Fibroblast of skin of left quadriceps (primary cell): ENCODE data around the gene PTHLH.

Experiments
- DNase-seq, 2 experiments: peaks; one replicate each; pipeline ENCODE4 v3.0.0-alpha.2; 2013; ENCODE audit warnings: low read depth in 2 of 2

PTHLH gene

DNA sequence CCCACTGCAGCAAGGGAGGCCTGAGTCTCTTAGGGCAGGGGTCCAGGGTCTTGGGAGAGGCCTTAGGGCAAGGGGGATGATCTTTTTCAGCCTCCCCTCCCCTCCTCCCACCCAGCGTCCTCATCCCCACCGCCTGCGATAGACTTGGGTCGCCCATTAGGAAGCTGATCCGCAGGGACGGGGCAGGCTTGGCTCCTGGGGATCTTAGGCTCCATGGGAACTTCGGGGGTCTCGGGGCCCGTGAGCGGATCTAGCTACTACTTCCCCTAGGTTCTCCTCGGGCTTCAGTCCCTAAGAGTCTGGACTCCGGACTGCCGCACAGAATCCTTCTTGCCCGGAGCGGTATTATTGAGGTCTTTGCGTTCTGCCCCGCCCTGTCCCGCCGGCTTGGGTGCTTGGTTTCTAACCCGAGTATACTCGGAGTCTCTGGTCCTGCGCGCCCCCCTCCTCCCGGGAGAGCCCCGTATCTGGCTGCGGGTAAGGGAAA, 2.2 kb upstream of the PTHLH start:
- no peak for DNase-seq

DNA sequence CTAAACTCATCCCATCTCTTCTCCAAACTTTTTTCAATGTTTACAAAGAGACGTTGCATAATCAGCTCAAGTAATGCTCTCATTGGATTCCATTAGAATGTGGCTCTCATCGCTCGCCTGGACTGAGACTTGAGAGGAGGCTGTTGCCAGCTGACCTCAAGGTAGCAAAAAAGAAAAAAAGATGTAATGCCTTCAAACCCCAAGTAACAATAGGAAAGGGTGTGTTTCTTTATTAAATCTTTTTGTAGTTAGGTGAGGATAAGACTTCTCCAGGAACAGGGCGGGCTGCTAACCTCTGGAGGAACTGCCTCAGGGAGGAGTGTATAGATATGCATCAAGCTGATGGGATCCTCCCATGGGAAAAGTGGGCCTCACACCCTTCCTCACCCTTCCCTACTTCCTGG, 956 bp upstream of the PTHLH start:
- DNase-seq, result no peak

DNA sequence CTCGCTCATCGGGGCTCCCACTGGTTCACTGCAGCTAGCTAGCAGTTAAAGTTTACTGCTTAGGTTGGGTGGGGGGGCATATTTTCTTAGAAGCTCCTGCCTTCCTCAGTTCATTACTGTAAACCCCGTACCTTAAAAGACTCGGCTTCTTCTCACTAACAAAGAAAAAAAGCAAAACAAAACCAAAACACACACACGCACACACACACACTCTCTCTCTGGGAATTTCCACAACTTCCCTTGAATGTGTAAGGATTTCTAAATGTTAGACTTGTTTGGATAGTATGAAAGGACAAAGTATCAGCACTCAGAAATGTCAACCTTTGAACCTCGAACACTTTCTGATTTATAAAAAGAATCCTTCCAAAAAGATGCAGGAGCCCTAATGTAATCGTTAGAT, 927 bp downstream of the PTHLH start:
- DNase-seq, result no peak

DNA sequence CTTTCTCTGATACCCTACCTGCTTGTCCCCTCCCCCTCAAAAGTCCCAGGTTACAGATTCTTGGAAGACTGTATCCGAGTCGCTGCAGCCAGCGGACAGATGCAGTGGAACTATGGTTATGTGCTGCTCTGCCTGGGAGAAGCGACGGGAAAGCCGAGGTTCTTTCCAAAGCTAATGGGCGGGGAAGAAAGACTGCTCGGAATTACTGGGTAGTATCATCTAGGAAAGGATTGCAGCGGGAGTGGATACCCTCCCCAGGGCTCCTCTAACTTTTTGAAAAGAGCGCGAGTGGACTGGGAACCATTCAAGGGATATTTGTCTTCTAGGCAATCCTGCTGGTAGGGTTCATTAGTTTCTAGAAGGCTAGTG, 1.4 kb downstream of the PTHLH start:
- no peak for DNase-seq

DNA sequence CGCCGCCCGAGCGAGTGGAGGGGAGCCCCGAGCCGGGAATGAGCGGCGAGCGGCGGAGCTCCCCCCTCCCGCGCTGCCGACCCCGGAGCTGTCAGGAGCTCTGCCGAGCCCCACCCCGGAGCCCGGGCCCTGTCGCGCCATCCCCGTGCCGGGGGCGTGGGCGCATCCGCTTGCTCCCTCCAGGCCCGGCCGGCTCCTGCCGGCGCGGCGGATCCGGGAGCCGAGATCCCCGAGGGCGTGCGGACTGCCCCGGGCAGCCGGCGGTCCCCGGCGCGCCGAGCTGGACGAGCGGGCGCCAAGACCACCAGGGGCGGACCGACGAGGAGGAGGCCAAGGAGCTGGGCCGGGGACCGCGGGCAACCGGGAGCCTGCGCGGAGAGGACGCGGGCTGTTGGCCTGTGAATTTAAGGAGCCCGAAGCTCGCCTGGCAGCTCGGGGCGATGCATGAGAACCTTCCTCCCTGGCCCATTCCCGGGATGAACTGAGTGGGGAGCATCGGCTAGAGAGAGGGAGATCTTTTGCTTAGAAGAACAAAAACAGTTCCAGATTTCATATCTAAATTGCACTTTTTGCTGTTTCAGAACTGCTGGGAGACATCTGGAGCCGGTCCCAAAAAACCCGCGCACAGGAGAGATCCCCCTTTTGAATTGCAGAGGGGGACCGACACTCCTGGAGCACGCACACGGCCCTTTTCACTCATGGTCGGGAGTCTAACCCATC, 2.0 kb downstream of the PTHLH start:
- DNase-seq, result no peak

DNA sequence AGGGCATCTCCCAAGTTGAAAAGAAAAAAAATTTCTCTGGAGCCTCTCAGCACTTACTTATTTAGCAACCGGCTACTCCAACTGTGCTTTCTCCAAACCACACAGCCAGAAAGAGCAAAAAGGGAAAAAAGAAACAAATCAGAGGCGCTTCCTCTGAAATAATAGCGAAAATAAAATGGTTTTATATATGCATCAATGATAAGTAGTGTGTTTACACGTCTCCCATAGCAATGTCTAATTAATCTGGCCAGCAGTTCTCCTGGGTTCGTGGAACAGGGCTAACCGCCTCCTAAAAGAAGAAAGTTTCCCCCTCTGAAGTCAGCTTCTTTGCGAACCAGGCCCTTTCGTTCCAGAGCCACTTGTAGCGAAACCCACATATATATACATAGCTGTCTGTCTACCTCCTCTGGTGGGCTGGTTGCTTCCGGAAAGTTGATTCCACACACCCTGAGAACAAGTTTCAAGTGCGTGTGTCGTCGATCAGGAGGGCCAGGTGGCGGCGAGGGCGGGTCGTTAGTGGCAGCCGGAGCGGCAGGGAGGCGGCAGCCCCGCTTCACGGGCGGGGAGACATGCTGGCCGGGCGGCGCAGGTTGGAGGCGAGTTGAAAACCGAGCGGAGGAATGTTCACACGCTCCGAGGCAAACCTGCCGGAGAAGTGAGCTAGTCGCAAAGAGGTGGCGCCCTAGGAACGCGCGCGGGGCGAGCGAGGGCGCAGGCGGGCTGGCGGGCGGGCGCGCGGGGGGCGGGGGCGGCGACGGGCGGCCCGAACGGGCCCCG, 2.7 kb downstream of the PTHLH start:
- no peak for DNase-seq

DNA sequence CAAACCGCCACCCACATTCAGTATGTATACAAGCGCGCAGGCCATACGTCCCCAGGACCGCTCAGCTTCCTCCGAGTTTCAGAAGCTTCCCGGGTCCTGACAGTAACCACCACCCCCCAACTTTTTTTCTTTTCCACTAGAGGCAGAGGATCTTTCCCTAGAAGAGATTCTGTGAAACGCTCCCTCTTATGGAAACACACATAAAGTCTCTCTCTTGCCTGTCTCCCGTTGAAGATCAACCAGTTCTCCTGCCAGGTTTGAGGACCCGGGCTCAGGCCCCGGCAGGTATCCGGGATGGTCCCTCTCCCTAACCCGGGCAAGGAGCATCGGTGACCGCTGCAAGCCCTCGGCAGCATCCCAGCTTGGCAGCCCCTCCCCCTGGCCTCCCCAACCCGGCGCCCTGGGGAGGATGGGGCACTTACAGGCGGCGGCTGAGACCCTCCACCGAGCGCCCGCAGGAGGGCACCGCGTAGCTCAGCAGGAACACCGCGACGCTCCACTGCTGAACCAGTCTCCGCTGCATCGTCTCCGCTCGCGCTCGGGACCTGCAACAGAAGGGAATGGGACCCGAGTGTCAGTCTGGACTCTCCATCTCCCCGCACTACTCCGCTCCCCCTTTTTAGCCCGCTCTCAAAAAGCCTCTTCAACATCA, 3.4 kb downstream of the PTHLH start:
- DNase-seq, result no peak

DNA sequence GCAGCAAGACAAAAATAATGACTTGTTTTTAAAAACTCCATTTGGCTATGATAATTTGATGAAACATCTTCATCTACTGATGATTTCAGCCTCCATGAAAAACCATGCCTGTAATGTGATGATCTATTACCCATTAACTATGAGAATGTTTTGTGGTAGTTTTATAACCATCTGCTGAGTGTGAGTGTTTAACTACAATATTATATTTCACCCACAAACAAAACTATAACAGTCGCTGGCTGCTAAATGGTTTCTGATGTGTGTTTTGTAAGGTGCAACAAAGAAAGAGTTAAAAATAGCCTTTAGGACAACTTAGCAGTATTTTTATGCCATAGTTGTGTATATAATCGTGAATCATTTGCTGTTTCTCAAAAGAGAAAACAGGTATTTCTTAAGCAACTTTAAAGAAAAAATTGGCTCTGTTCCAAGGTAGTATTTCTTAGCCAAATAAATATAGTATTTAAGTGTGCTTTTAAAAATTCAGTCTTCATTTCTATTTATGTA, 4.9 kb downstream of the PTHLH start:
- DNase-seq, result peak; percentile 61 to 63

DNA sequence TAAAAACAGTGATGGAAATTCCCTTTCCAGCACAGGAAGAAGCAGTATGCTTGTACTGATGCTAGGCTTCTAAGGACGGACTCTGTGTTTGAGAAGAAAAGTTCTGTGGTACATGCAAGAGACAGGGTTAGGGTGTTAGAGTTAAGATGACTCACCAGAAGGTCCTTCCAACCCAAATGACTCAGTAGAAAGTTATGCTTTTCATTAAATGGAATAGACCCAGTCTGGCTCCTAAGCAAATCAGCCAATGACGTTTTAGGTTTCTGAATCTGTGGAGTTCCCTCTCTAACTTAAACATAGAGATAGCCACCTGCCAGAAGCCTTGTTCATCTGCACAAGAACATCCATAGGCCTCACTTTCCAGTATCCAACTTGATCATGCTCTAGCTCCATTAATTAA, 5.7 kb downstream of the PTHLH start:
- DNase-seq, result peak; percentile 82 to 86

DNA sequence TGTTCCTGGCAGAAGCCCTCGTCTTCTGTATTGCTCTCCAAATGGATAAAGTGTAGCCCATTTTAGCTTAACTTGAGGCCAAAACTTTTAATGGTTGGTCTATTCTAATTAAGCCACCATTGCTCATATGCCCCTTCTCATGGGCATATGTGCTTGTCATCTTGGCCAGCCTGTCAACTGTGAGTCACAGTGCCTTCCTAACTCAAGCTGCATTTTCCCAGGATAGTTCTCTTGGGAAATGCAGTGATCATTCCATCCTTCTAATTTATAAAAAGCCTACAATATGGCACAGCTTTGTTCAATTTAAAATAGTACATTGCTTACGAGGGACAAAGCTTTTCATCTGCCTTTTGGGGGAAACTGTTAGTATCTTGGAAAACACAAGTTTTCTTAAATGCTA, 6.6 kb downstream of the PTHLH start:
- no peak for DNase-seq

DNA sequence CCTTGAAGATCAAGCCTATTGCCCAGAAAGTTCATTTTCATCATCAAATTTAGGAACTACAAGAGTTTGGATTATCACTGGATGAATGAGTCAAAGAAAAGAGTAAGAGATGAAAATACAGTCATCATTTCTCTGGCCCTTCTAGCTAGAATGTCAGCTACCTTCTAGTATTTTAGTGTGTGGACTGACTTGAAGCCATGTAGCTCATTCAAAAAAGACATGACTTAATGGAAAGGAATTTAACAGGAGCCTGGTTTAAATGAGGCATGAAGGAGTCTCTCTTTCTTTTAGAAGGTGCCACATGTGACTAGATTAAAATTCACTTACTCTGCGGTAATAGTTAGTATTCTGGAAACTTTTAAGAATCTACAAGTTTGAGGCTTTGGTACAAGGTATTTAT, 7.1 kb downstream of the PTHLH start:
- DNase-seq, result no peak

DNA sequence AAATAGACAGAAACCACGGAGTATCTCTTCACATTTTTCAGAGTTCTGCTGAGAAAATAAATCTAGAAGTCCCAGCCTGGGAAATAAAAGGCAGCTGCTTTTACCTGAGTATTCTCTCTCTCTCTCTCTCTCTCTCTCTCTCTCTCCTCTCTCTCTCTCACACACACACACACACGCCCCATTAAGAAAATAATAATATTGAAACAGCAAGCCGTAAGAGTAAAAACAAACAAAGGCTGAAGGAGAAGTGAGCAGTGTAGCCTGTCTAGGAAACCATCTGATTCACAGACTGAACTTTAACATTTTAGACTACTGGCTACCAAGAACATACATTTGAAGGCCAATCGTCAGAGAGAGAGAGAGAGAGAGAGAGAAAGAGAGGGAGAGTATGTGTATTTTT, 8.4 kb downstream of the PTHLH start:
- DNase-seq, result no peak

DNA sequence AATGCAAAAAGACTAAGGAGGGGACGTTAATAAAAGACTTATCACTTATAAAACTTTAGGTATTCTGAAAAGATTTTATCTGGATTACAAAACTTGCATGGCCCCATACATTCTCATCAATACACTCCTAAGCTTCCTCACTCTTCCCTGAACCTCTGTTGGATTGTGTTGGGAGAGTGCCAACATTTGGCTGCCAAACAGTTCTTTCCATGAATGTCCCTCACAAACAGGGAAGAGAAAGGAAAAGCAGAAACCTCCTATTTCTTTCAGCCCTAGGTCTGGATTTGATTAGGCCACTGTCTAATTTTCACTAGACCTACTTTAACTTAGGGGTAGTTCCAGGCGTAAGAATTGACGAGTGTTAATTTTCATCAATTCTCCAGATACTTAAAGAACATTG, 11.7 kb downstream of the PTHLH start:
- no peak for DNase-seq

DNA sequence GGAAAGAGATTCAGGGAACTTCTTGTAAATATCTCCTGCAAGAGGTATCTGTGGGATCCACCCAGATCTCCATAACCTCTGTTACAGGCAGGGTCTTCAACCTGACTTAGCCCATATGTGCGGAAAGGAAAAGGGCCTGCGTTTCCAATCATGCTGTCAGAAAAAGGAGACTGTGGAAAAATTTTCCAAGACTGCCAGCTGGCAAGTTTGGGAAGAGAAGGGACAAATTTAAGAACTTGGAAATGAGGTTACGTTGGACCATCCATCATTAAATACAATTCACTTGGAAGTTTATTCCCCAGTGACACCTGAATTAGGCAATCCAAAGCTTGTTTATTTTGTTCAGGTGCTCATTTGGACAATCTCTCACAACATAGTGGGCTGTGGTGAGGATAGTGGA, 13.9 kb downstream of the PTHLH start:
- no peak for DNase-seq

DNA sequence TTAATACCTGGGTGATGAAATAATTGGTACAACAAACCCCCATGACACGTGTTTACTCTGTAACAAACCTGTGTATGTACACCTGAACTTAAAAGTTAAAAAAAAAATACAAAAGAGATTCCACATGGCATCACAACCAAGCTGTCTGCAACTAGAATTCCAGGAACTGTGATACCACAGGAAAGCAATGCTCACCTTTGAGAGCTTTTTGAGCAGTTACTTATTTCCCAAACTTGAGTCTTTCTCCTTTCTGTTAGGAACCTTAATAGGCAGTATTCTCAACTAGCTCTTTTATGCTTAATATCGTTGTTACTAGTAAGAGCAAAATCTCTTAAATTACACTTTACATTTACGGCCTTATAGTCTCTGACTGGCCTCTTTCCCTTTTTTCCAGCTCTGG, 15.2 kb downstream of the PTHLH start:
- DNase-seq, result no peak

DNA sequence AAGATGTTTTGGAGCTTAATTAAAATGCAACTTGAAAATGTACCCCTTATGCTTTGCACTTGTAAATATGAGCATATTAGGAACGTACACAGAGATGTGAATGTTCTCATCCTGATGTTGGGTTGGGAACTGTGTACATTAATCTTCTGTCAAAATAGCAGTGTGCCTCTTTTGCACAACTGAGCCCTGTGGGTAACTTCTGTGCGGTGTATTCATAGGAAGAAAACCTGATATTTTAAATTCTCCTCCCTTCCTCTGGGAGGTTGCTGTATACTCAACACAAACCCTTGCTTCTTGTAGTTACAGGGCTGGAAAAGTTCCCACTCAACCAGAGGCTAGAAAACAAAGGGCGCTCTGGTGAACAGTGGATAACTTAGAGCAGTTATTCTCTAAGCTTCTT, 18.7 kb downstream of the PTHLH start:
- DNase-seq, result no peak

DNA sequence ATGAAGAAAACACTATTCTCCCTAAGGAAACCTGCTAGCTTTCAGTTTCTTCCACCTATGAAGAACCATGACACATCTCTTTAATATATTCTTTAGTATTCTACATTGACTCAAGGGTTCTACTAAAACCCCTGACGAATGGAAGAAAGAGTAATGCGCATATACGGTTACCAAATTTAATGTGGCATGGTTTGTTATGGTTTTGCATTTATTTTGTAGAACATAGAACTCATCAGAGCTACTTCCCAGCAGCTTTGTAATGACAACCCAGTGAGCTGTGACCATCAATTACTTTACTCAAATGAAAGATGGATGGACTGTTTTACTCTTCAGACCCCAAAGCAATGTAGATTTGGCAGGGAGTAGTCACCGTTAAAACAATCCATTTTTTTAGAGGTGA, 19.2 kb downstream of the PTHLH start:
- DNase-seq, result no peak

DNA sequence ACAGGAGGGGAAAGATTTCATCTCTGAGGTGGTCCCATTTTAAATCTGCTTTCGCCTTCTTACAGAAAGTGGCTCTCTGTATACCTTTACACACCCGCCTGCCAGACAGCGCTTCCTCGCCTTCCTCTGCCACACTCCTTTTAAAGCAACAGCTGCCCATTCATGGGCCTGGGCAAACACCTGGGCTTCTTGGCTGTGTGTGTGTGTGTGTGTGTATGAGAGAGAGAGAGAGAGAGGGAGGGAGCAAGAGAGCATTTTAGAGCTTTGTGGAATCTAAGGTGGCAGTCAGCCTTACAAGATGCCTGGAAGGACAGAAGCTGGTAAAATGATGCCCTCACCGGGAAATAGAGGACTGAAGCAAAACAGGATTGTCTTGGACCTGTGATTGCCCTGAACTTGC, 20.0 kb downstream of the PTHLH start:
- DNase-seq, result no peak

DNA sequence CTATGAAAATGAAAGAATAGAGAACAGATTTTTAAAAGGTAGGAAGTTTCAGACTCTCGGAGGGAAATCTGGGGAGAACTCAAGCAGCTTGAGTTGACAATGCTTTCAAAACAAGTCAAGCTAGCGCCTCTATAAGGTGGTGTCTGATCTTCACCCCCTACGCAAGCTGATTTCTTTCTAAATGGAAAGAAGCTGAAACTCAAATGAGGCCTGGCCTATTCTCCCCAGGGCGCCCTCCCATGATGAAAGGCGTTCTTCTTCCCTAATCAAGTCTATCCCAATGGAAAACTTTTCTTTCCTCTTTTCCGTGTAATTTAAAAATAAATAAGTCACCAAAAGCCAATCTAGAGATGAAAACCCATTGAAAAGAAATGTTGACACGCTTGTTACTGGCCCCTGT, 20.6 kb downstream of the PTHLH start:
- no peak for DNase-seq

DNA sequence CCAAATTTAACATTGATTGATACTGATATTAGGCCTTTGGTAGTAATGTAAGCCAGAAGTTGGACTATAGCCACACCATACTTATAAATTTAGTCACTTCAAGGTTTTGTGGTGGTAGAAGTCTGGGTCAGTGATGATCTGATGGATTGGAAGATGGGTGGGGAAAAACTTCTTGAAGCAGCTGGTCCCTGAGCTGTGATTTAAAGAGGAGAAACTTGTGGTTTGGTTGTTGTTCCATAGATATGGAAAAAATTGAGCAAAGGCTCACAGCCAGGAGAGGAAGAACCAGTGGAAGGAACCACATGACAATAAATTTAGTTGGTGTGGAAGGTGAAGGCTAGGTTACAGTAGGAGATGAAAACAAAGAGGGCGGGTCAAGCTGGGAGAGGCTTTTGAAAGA, 26.1 kb downstream of the PTHLH start:
- DNase-seq, result peak; percentile 60 to 67

DNA sequence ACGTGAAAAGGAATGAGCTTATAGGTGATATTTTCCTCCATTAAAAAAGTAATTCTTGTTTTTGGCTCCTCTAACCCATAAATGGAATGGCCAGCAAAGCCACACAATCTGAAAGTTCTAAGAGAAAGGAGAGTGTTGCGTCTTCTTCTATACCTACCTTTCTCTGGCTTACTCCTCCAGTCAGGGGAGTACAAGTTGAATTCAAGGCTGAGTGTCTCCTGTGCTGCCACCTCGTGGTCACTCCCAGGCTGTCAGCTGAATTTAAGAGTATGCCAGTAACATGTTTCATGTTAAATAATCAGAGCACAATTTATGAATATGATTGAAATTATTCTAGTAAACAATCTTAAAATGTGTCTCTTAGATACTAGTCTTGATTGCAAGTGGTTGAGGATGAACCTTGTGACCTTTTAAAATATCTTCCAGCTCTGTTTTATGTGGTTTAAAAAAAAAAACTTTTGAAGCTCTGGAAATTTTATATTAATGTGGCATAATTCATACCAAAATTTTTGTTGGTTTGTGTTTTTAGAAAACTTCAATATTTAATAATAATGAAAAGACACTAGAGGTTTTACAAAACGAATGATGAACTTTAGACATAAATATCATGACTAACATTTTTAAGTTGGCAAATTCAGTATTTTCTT, 31.7 kb downstream of the PTHLH start:
- DNase-seq, result peak; percentile 46 to 50

DNA sequence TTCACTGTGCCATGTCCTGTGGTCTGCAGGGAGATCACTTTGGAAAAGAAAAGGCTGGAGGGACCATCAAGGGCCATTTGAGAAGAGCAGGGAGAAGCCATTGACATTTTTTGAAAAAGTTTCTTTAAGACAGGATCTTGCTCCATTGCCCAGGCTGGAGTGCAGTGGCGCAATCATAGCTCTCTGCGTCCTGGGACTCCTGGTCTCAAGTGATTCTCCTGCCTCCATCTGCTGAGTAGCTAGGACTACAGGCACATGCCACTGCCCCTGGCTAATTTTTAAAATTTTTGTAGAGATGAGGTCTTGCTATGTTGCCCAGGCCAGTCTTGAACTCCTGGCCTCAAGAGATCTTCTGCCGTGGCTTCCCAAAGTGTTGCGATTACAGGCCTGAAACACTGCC, 32.3 kb downstream of the PTHLH start:
- DNase-seq, result no peak
